Vagina (tissue), 2 donors: ENCODE results near the gene RSPH1.

ENCODE experiments used
- POLR2A ChIP-seq, 2 donors: fragments of 450-650 bp; IDR thresholded peaks; one replicate each; pipeline ENCODE4 v1.6.1; 2017; ENCODE audit warnings: antibody characterized with exemption in 2 of 2, mild to moderate bottlenecking in 2 of 2, moderate library complexity in 2 of 2
- POLR2AphosphoS5 ChIP-seq, 2 donors: sonication (generic); formaldehyde crosslinking; IDR thresholded peaks; one replicate each; pipeline ENCODE4 v1.9.0; 2017; ENCODE audit warnings: antibody characterized with exemption in 2 of 2, mild to moderate bottlenecking in 2 of 2, low read depth in 1 of 2; ENCODE audit not compliant: insufficient read depth in 1 of 2
- TF ChIP-seq, protein P1 (sequence below), 3 experiments: fragments of 450-650 bp in 2 of 3; fragments of 200-600 bp in 1 of 3; sonication (generic) in 1 of 3; IDR thresholded peaks; one replicate each; pipeline ENCODE4 v1.5.1; 2017 to 2019; ENCODE audit warnings: antibody characterized with exemption in 3 of 3, mild to moderate bottlenecking in 2 of 3, moderate library complexity in 2 of 3

GRCh38 chr21:42507418-42507817 lies 11.4 kb upstream of the RSPH1 start:
- TF ChIP-seq, protein P1, sequence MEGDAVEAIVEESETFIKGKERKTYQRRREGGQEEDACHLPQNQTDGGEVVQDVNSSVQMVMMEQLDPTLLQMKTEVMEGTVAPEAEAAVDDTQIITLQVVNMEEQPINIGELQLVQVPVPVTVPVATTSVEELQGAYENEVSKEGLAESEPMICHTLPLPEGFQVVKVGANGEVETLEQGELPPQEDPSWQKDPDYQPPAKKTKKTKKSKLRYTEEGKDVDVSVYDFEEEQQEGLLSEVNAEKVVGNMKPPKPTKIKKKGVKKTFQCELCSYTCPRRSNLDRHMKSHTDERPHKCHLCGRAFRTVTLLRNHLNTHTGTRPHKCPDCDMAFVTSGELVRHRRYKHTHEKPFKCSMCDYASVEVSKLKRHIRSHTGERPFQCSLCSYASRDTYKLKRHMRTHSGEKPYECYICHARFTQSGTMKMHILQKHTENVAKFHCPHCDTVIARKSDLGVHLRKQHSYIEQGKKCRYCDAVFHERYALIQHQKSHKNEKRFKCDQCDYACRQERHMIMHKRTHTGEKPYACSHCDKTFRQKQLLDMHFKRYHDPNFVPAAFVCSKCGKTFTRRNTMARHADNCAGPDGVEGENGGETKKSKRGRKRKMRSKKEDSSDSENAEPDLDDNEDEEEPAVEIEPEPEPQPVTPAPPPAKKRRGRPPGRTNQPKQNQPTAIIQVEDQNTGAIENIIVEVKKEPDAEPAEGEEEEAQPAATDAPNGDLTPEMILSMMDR (IDR thresholded peaks at IDR 0.05), result no peak
- TF ChIP-seq POLR2AphosphoS5 (IDR thresholded peaks at IDR 0.05; ENCODE audit: insufficient read depth in 1 of 2, low read depth in 1 of 2) (no peak), POLR2A (IDR thresholded peaks at IDR 0.05) (no peak)
